Stimulated activated CD8-positive, alpha-beta memory T cell treated with anti-CD3 and anti-CD28 coated beads, Interleukin-15, amount 100 ng/mL, for 24 hours (primary cell): ENCODE results near the gene RELCH.

Experiments used
- DNase-seq: peaks from one replicate; pipeline ENCODE4 v3.0.0-alpha.2; 2020; ENCODE audit warnings: low read depth

The RELCH gene

GRCh38 chr18:62250475-62250874 lies 63.4 kb downstream of the RELCH start:
- DNase-seq, result no peak

- no peak for DNase-seq
Measured at GRCh38 chr18:62258093-62258492, 71.0 kb downstream of the RELCH start.

GRCh38 chr18:62258616-62259015 lies 71.6 kb downstream of the RELCH start:
- no peak for DNase-seq

GRCh38 chr18:62262061-62262460 lies 75.0 kb downstream of the RELCH start:
- DNase-seq, result no peak

- no peak for DNase-seq
Measured at GRCh38 chr18:62264984-62265383, 77.9 kb downstream of the RELCH start.

GRCh38 chr18:62277045-62277444 lies 90.0 kb downstream of the RELCH start:
- DNase-seq, result no peak

GRCh38 chr18:62279561-62279960 lies 92.5 kb downstream of the RELCH start:
- no peak for DNase-seq

GRCh38 chr18:62280058-62280457 lies 93.0 kb downstream of the RELCH start:
- DNase-seq, result no peak

GRCh38 chr18:62280786-62281185 lies 93.7 kb downstream of the RELCH start:
- no peak for DNase-seq

GRCh38 chr18:62281684-62282083 lies 94.6 kb downstream of the RELCH start:
- DNase-seq, result no peak

- DNase-seq, result no peak
Measured at GRCh38 chr18:62282188-62282629, 95.2 kb downstream of the RELCH start.

GRCh38 chr18:62284637-62285036 lies 97.6 kb downstream of the RELCH start:
- DNase-seq, result no peak

- no peak for DNase-seq
Measured at GRCh38 chr18:62285281-62285680, 98.2 kb downstream of the RELCH start.

- DNase-seq, result no peak
Measured at GRCh38 chr18:62287781-62288664, 101.0 kb downstream of the RELCH start.

GRCh38 chr18:62288665-62289008 lies 101.6 kb downstream of the RELCH start:
- DNase-seq, result no peak

GRCh38 chr18:62289047-62289446 lies 102.0 kb downstream of the RELCH start:
- DNase-seq, result no peak

- no peak for DNase-seq
Measured at GRCh38 chr18:62294073-62294472, 107.0 kb downstream of the RELCH start.

- no peak for DNase-seq
Measured at GRCh38 chr18:62300359-62300963, 113.4 kb downstream of the RELCH start.

GRCh38 chr18:62301322-62301721 lies 114.3 kb downstream of the RELCH start:
- DNase-seq, result no peak

GRCh38 chr18:62312851-62313250 lies 125.8 kb downstream of the RELCH start:
- DNase-seq, result no peak

GRCh38 chr18:62318228-62319180 lies 131.4 kb downstream of the RELCH start:
- no peak for DNase-seq

GRCh38 chr18:62321201-62321600 lies 134.1 kb downstream of the RELCH start:
- no peak for DNase-seq
